ENCODE data around the gene NDUFB2.
"Not testable (repeated sequence)": the region's sequence is repeated elsewhere in the genome, so short reads cannot be mapped to it uniquely, and the experiment has no call there.

Gene NDUFB2

DNA sequence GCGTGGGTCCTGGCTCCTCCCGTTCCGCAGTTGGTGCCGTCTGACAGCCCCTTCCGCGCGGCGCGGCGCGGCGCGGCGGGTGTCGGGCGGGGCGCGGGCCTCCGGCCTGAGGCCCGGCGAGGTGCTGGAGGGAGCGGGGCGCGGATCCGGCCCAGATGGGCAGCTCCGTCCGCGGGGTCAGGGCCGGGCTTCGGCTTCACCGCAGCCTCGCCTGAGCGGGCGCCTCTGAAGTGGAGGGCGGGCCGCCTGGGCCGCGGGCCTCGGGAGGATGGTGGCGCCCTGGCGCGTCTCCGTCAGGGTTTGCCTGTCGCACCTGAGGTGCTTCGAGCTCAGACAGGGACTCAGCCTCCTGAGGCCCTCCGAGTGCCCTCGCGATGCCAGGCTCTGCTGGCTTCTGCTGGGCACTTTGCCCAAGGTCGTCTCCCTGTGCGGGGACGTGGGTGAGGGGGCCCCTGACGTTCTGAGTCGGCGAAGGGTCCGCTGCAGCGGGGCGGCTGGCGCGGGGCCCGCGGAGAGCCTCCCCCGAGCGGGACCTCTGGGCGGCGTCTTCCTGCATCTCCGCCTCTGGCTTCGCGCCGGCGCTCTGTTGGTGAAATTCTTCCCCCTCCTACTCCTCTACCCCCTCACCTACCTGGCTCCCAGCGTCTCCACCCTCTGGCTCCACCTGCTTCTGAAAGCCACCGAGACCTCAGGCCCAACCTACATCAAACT is 23.3 kb upstream of the NDUFB2 start:
- peak; percentile 80 for DNase-seq

DNA sequence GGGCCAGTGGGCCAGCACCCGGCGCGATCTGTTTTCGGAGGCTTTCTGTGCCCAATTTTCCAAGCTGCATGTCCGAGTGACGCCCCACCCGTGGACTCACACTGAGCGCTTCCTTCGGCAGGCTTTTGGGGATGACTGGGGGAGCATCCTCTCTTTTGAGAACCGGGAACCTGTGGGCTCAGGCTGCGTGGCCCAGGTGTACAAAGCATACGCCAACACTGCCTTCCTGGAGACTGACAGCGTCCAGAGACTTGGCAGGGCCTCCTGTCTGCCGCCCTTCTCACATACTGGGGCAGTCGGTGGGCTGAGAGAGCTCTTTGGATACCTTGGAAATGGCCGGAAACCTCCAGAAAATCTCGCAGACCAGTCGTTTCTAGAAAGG is 22.7 kb upstream of the NDUFB2 start:
- DNase-seq: no peak

GRCh38 chr7:140674356-140674800 is 22.1 kb upstream of the NDUFB2 start:
- DNase-seq: no peak

GRCh38 chr7:140674899-140675701 is 21.4 kb upstream of the NDUFB2 start:
- no peak for DNase-seq

- DNase-seq: no peak
Measured at GRCh38 chr7:140675726-140676125, 20.8 kb upstream of the NDUFB2 start.

GRCh38 chr7:140676306-140676705 is 20.2 kb upstream of the NDUFB2 start:
- no peak for DNase-seq

DNA sequence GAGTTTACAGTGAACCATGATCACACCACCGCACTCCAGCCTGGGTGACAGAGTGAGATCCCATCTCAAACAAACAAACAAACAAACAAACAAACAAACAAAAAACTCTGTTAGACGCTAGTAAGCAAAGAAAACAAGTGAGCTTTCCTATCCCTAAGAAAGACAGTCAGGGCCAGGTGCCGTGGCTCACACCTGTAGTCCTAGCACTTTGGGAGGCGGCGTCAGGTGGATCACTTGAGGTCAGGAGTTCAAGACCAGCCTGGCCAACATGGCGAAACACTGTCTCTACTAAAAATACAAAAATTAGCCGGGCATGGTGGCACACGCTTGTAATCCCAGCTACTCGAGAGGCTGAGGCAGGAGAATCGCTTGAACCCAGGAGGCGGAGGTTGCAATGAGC is 19.6 kb upstream of the NDUFB2 start:
- DNase-seq: not testable (repeated sequence)

GRCh38 chr7:140677496-140677895 is 19.0 kb upstream of the NDUFB2 start:
- no peak for DNase-seq

- DNase-seq: no peak
Measured at GRCh38 chr7:140678081-140678815, 18.3 kb upstream of the NDUFB2 start.

- no peak for DNase-seq
Measured at GRCh38 chr7:140678816-140679130, 17.7 kb upstream of the NDUFB2 start.

GRCh38 chr7:140679186-140679585 is 17.3 kb upstream of the NDUFB2 start:
- no peak for DNase-seq

DNA sequence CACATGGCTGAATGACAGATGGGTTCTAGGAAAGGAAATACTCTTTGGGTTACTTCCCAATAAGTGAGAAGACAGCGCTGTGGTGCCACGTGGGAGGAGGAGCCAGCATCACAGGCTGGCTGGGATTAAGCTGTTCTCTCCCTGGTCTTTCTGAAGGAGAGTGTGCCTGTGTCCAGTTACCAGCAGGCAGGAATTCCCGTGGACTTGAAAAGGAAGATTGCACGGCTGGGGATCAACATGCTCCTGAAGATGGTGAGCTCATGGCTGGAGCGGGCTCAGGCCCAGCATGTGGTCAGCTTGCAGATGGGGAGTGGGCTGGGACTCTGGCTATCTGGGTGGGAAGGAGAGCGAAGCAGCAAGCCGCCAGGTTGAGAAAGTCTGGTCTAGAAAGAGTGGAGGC is 15.6 kb upstream of the NDUFB2 start:
- DNase-seq: no peak

- DNase-seq: no peak
Measured at GRCh38 chr7:140681766-140682165, 14.7 kb upstream of the NDUFB2 start.

GRCh38 chr7:140683657-140684056 is 12.9 kb upstream of the NDUFB2 start:
- no peak for DNase-seq

GRCh38 chr7:140684066-140684950 is 12.2 kb upstream of the NDUFB2 start:
- DNase-seq: no peak

DNA sequence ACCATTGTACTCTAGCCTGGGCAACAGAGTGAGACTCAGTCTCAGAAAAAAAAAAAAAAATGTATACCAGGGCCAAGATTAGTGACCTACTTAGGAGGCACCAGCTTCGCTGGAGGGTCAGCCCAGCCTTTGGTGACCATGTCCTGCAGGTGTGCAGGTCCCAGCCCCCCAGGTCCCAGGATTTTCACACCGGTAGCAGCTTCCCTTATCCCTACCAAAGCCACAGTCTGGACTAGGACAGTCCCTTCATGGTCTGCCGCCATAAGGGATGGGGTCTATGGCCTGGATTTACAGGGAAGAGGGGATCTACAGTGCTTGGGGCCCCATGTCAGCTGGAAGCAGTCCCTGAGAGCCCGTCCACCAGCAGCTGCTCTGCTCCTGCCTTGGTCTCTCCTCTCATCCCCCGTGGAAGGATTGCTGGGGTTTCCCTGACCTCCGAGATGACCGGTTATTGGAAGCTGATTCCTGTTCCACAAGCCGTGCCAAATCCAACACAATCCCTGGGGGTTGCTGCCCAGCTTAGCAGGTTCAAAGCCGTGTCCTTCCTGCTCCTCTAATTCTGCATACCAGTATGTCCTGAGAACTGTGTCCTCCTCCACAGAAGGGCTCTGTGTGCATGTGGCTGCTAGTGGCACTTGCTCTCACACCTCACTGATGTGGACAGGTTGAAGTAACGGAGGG is 11.0 kb upstream of the NDUFB2 start:
- DNase-seq: no peak

DNA sequence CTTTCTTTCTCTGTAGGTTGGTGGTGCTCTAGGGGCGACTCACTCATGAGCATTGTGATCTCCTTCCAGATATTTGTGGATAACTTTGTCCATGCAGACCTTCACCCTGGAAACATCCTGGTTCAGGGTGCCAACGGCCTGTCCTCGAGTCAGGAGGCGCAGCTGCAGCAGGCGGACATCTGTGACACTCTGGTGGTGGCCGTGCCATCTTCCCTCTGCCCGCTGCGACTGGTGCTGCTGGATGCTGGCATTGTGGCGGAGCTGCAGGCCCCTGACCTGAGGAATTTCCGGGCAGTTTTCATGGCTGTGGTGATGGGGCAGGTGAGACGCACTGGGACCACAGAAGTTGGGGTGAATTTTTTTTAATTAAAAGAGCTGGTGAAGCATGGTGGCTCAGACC is 9.6 kb upstream of the NDUFB2 start:
- DNase-seq: no peak

DNA sequence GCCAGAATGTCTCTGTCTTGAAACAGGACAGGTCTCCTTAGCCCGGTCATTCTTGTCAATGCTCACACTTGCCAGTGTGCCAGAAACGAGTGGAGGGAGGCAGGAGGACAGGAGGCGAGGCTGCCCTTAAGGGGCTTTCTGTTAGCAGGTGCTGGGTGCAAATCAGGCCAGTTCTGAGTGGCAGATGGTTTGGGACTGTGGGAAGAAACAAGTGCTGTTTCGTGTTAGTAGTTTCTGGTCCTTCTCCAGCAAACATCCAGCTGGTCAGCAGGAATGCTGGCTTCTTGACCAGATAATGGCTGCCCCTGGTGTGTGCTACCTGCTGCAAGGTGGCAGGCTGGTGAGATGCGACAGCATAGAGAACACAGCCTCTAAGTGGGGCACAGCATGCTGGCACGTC is 8.2 kb upstream of the NDUFB2 start:
- DNase-seq: no peak

DNA sequence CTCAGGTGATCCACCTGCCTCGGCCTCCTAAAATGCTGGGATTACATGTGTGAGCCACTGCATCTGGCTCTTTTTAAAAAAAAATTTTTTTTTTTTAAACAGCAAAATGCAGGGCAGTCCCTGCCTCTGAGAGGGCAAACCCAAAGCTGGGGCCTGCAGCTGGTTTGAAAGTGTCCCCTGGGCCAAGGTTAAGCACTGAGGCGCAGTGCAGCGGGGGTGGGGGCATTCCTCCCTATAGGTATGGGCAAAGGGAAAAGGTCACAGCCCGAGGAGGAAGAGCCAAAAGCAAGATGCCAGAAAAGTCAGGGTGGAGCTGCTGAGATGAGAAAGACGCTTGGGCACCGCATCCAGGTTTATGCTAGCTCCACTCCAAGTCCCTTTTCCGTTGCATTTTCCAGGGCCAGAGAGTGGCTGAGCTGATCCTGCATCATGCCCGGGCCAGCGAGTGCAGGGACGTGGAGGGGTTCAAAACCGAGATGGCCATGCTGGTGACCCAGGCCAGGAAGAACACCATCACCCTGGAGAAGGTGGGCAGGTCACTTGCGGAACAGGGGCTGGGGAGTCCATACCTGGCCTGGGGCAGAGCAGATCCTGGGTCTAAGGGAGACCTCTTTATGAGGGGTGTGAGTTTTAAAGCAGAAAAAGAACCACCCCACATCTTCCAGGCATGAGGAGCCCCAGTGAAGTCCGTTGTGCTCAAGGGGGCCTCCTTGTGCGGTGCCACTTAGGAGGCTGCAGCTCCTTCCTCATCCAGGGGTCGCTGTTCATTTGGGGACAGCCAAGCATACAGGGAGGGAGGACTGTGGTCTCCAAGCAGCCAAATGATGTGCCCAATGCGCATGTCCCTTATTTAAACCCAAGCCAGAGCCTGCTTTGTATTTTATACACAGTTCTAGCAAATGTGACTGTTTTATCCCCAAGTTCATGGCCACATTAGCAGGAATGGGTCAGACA is 7.0 kb upstream of the NDUFB2 start:
- no peak for DNase-seq

GRCh38 chr7:140691376-140692045 is 5.0 kb upstream of the NDUFB2 start:
- no peak for DNase-seq
